Neural progenitor cell (in vitro differentiated cells): ENCODE measurements around the gene FMNL2. TPM values are rescaled to one million over a fixed set of nuclear protein-coding genes. Genes with fewer than 3 reads are reported as not detected.

ENCODE experiments used
- DNase-seq: peaks from one replicate; pipeline ENCODE4 v3.0.0-alpha.2; 2016; ENCODE audit warnings: low spot score
- H2AFZ ChIP-seq: fragments of 200-600 bp; sonication (generic); replicated peaks from 2 replicates; pipeline ENCODE4 v1.6.1; 2016; ENCODE audit warnings: antibody characterized with exemption
- H3F3A ChIP-seq: fragments of 200-600 bp; sonication (generic); 2 replicates; pipeline ENCODE4 v1.6.1; 2016; ENCODE audit warnings: antibody characterized with exemption, low read depth
- H3K27ac ChIP-seq: fragments of 200-600 bp; sonication (generic); 2 replicates; pipeline ENCODE4 v1.5.1; 2016; ENCODE audit warnings: mild to moderate bottlenecking
- H3K27me3 ChIP-seq: fragments of 200-600 bp; sonication (generic); 2 replicates; pipeline ENCODE4 v1.6.1; 2016; ENCODE audit warnings: mild to moderate bottlenecking, moderate library complexity
- H3K36me3 ChIP-seq: fragments of 200-600 bp; sonication (generic); 2 replicates; pipeline ENCODE4 v1.5.1; 2016
- H3K4me1 ChIP-seq: fragments of 200-600 bp; sonication (generic); 2 replicates; pipeline ENCODE4 v1.6.1; 2016; ENCODE audit warnings: mixed run types
- H3K4me2 ChIP-seq: fragments of 200-600 bp; sonication (generic); 2 replicates; pipeline ENCODE4 v1.6.1; 2016
- H3K4me3 ChIP-seq: fragments of 200-600 bp; sonication (generic); 2 replicates; pipeline ENCODE4 v1.5.1; 2016
- H3K79me2 ChIP-seq: fragments of 200-600 bp; sonication (generic); 2 replicates; pipeline ENCODE4 v1.6.1; 2016; ENCODE audit warnings: low read depth
- H3K9ac ChIP-seq: fragments of 200-600 bp; sonication (generic); 2 replicates; pipeline ENCODE4 v1.6.1; 2016
- H3K9me3 ChIP-seq: fragments of 200-600 bp; sonication (generic); 2 replicates; pipeline ENCODE4 v1.5.1; 2016; ENCODE audit warnings: low read depth
- H4K20me1 ChIP-seq: fragments of 200-600 bp; sonication (generic); 2 replicates; pipeline ENCODE4 v1.6.1; 2016; ENCODE audit warnings: low read depth
- H3K27ac Mint-ChIP-seq: 3 replicates; pipeline ENCODE4 v1.8.0; 2021; ENCODE audit warnings: mixed read lengths
- H3K27me3 Mint-ChIP-seq: 2 replicates; pipeline ENCODE4 v1.8.0; 2022; ENCODE audit warnings: low read depth, mild to moderate bottlenecking, inconsistent platforms, moderate library complexity, mixed read lengths; ENCODE audit not compliant: insufficient read depth
- H3K36me3 Mint-ChIP-seq: 3 replicates; pipeline ENCODE4 v1.8.0; 2021; ENCODE audit warnings: mixed read lengths
- H3K4me1 Mint-ChIP-seq: 3 replicates; pipeline ENCODE4 v1.8.0; 2021; ENCODE audit warnings: mixed read lengths
- H3K4me3 Mint-ChIP-seq: 3 replicates; pipeline ENCODE4 v1.8.0; 2021; ENCODE audit warnings: mild to moderate bottlenecking, moderate library complexity, mixed read lengths
- H3K9me3 Mint-ChIP-seq: 3 replicates; pipeline ENCODE4 v1.8.0; 2020; ENCODE audit warnings: mixed read lengths
- EZH2 ChIP-seq: fragments of 200-600 bp; sonication (generic); IDR thresholded peaks from 2 replicates; pipeline ENCODE4 v1.6.1; 2017; ENCODE audit warnings: antibody characterized with exemption, mild to moderate bottlenecking, moderate library complexity
- EZH2phosphoT487 ChIP-seq: fragments of 200-600 bp; sonication (generic); IDR thresholded peaks from 2 replicates; pipeline ENCODE4 v1.6.1; 2017; ENCODE audit warnings: antibody characterized with exemption
- total RNA-seq: library from RNA; depleted of rRNA; stranded (reverse); fragments of >200 nt; gene quantifications from 2 replicates; pipeline ENCODE4 v1.2.3, GENCODE V29; 2015; ENCODE audit warnings: low replicate concordance
- TF ChIP-seq, protein P1 (sequence below): fragments of 200-600 bp; sonication (generic); IDR thresholded peaks from 2 replicates; pipeline ENCODE4 v1.5.1; 2017; ENCODE audit warnings: antibody characterized with exemption, mild to moderate bottlenecking

Gene FMNL2
- total RNA-seq, 1 donor from 2014 or later: 99.7 TPM

GRCh38 chr2:152511981-152512380 is 177.0 kb downstream of the FMNL2 start:
- Mint-ChIP-seq H3K4me1 (peaks cover 7% of the 10 kb centered on the region), H3K9me3 (peaks cover 4% of the 10 kb centered on the region), H3K4me3 (no peak overlapping the region), H3K36me3 (peaks cover 8% of the 10 kb centered on the region), H3K27ac (no peak overlapping the region), H3K27me3 (peaks cover 2% of the 10 kb centered on the region)
- Histone ChIP-seq H3K79me2 (peaks cover 69% of the 10 kb centered on the region), H3K36me3 (no peaks in the 10 kb centered on the region), H3K27ac (no peak overlapping the region), H3K27me3 (no peaks in the 10 kb centered on the region), H3F3A (no peaks in the 10 kb centered on the region), H3K4me3 (no peak overlapping the region), H3K9ac (no peak overlapping the region), H4K20me1 (peaks cover 51% of the 10 kb centered on the region), H3K4me1 (peaks cover 12% of the 10 kb centered on the region), H2AFZ (no peak overlapping the region), H3K9me3 (no peaks in the 10 kb centered on the region), H3K4me2 (no peak overlapping the region)
- no peak for DNase-seq
- TF ChIP-seq EZH2phosphoT487: no peak

DNA sequence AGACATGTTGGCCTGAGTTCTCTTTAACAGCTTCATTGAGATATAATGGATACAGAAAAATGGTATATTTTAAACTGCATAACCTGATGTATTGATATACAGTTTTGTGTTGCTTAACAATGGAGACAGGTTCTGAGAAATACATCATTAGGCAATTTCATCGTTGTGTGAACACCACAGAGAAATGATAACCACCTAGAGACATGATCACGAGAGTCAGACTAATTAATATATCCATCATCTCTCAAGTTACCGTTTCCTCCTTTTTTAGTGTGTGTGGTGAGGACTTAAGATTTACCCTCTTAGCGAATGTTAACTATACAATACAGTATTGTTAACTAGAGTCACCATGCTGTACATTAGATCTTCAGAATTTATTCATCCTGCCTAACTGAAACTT is 178.1 kb downstream of the FMNL2 start:
- H3K27me3 ChIP-seq: no peaks in the 10 kb centered on the region
- H3K4me3 ChIP-seq: no peak overlapping the region
- no peaks in the 10 kb centered on the region for H3K9me3 ChIP-seq
- H3K79me2 ChIP-seq: peaks cover 69% of the 10 kb centered on the region
- no peak overlapping the region for H3K4me3 Mint-ChIP-seq
- peaks cover 2% of the 10 kb centered on the region for H3K27me3 Mint-ChIP-seq
- peaks cover 11% of the 10 kb centered on the region for H3K4me1 Mint-ChIP-seq
- H3K9me3 Mint-ChIP-seq: peaks cover 4% of the 10 kb centered on the region
- H3K9ac ChIP-seq: no peak overlapping the region
- peaks cover 8% of the 10 kb centered on the region for H3K36me3 Mint-ChIP-seq
- peaks cover 58% of the 10 kb centered on the region for H4K20me1 ChIP-seq
- H3K27ac ChIP-seq: no peak overlapping the region
- peaks cover 4% of the 10 kb centered on the region for H3F3A ChIP-seq
- peaks cover 21% of the 10 kb centered on the region for H3K4me1 ChIP-seq
- DNase-seq: no peak
- no peak overlapping the region for H3K4me2 ChIP-seq
- TF ChIP-seq EZH2: no peak
- TF ChIP-seq EZH2phosphoT487: no peak
- TF ChIP-seq, protein P1, sequence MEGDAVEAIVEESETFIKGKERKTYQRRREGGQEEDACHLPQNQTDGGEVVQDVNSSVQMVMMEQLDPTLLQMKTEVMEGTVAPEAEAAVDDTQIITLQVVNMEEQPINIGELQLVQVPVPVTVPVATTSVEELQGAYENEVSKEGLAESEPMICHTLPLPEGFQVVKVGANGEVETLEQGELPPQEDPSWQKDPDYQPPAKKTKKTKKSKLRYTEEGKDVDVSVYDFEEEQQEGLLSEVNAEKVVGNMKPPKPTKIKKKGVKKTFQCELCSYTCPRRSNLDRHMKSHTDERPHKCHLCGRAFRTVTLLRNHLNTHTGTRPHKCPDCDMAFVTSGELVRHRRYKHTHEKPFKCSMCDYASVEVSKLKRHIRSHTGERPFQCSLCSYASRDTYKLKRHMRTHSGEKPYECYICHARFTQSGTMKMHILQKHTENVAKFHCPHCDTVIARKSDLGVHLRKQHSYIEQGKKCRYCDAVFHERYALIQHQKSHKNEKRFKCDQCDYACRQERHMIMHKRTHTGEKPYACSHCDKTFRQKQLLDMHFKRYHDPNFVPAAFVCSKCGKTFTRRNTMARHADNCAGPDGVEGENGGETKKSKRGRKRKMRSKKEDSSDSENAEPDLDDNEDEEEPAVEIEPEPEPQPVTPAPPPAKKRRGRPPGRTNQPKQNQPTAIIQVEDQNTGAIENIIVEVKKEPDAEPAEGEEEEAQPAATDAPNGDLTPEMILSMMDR: no peak
- no peak overlapping the region for H3K27ac Mint-ChIP-seq
- H2AFZ ChIP-seq: no peak overlapping the region
- no peaks in the 10 kb centered on the region for H3K36me3 ChIP-seq

- Histone ChIP-seq H3K79me2 (peaks cover 69% of the 10 kb centered on the region), H3K9ac (no peak overlapping the region), H2AFZ (no peak overlapping the region), H4K20me1 (peaks cover 59% of the 10 kb centered on the region), H3F3A (peaks cover 10% of the 10 kb centered on the region), H3K27me3 (no peaks in the 10 kb centered on the region), H3K9me3 (no peaks in the 10 kb centered on the region), H3K4me3 (no peak overlapping the region), H3K4me2 (no peak overlapping the region), H3K27ac (no peak overlapping the region), H3K4me1 (peaks cover 28% of the 10 kb centered on the region), H3K36me3 (no peaks in the 10 kb centered on the region)
- no peaks in the 10 kb centered on the region for H3K27me3 Mint-ChIP-seq
- peaks cover 2% of the 10 kb centered on the region for H3K9me3 Mint-ChIP-seq
- H3K4me1 Mint-ChIP-seq: peaks cover 12% of the 10 kb centered on the region
- H3K4me3 Mint-ChIP-seq: no peak overlapping the region
- DNase-seq: no peak
- TF ChIP-seq EZH2 (no peak), EZH2phosphoT487 (no peak)
- TF ChIP-seq, protein P1: no peak
- peaks cover 8% of the 10 kb centered on the region for H3K36me3 Mint-ChIP-seq
- no peak overlapping the region for H3K27ac Mint-ChIP-seq
Measured at GRCh38 chr2:152513681-152514080, 178.7 kb downstream of the FMNL2 start.

DNA sequence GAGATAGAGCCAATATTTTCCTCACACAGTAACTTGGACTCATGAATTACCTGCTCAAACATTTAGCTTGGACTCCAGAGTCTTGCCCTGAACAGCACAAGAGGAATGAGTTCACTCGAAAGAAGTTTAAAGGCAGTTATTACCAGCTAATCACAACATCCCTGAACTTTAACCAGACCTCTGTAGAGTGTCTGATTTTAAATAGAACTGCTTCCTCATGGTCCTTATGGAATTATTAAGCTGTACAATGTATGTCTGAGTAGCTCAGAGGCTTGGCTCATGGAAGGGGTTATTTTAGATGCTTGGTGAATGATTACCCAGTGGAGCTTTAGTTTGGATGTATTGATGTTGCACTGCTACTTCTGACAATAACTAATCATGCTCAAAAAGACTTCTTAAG is 183.1 kb downstream of the FMNL2 start:
- Histone ChIP-seq H3K4me1 (peaks cover 49% of the 10 kb centered on the region), H3K9me3 (no peaks in the 10 kb centered on the region), H3K79me2 (peaks cover 79% of the 10 kb centered on the region), H3K4me2 (peak overlapping the region; percentile 55), H4K20me1 (peaks cover 77% of the 10 kb centered on the region), H3K27ac (no peak overlapping the region), H3K27me3 (no peaks in the 10 kb centered on the region), H3F3A (peaks cover 17% of the 10 kb centered on the region), H3K36me3 (peaks cover 5% of the 10 kb centered on the region), H3K9ac (no peak overlapping the region), H3K4me3 (no peak overlapping the region), H2AFZ (no peak overlapping the region)
- TF ChIP-seq EZH2phosphoT487 (no peak), EZH2 (no peak)
- TF ChIP-seq, protein P1: no peak
- Mint-ChIP-seq H3K9me3 (peaks cover 2% of the 10 kb centered on the region), H3K4me1 (peaks cover 16% of the 10 kb centered on the region), H3K27me3 (no peaks in the 10 kb centered on the region), H3K36me3 (peaks cover 8% of the 10 kb centered on the region), H3K4me3 (no peak overlapping the region), H3K27ac (no peak overlapping the region)
- DNase-seq: no peak
